ENCODE data around the gene SCN3A.

SCN3A gene

GRCh38 chr2:165113414-165113813 lies 90.4 kb downstream of the SCN3A start:
- no peak for DNase-seq (ENCODE audit: low read depth in 2 of 3, low spot score in 1 of 3)

GRCh38 chr2:165112789-165113188 lies 91.1 kb downstream of the SCN3A start:
- DNase-seq (ENCODE audit: low read depth in 2 of 3, low spot score in 1 of 3): no peak

GRCh38 chr2:165112133-165112573 lies 91.7 kb downstream of the SCN3A start:
- no peak for DNase-seq (ENCODE audit: low read depth in 2 of 3, low spot score in 1 of 3)

- DNase-seq (ENCODE audit: low read depth in 2 of 3, low spot score in 1 of 3): no peak
Measured at GRCh38 chr2:165110394-165110793, 93.5 kb downstream of the SCN3A start.

- no peak for DNase-seq (ENCODE audit: low read depth in 2 of 3, low spot score in 1 of 3)
Measured at GRCh38 chr2:165109915-165110314, 93.9 kb downstream of the SCN3A start.

GRCh38 chr2:165105926-165106325 lies 97.9 kb downstream of the SCN3A start:
- DNase-seq (ENCODE audit: low read depth in 2 of 3, low spot score in 1 of 3): no peak

GRCh38 chr2:165087933-165088901 lies 115.6 kb downstream of the SCN3A start:
- no peak for DNase-seq (ENCODE audit: low read depth in 2 of 3, low spot score in 1 of 3)

- DNase-seq (ENCODE audit: low read depth in 2 of 3, low spot score in 1 of 3): no peak
Measured at GRCh38 chr2:165086337-165086736, 117.5 kb downstream of the SCN3A start.

GRCh38 chr2:165083326-165083725 lies 120.5 kb downstream of the SCN3A start:
- DNase-seq (ENCODE audit: low read depth in 2 of 3, low spot score in 1 of 3): no peak

GRCh38 chr2:165082479-165082878 lies 121.4 kb downstream of the SCN3A start:
- no peak for DNase-seq (ENCODE audit: low read depth in 2 of 3, low spot score in 1 of 3)

- DNase-seq (ENCODE audit: low read depth in 2 of 3, low spot score in 1 of 3): no peak
Measured at GRCh38 chr2:165081276-165081675, 122.6 kb downstream of the SCN3A start.

- DNase-seq (ENCODE audit: low read depth in 2 of 3, low spot score in 1 of 3): no peak
Measured at GRCh38 chr2:165079432-165079831, 124.4 kb downstream of the SCN3A start.

GRCh38 chr2:165078913-165079312 lies 124.9 kb downstream of the SCN3A start:
- no peak for DNase-seq (ENCODE audit: low read depth in 2 of 3, low spot score in 1 of 3)

GRCh38 chr2:165074884-165075283 lies 129.0 kb downstream of the SCN3A start:
- no peak for DNase-seq (ENCODE audit: low read depth in 2 of 3, low spot score in 1 of 3)

GRCh38 chr2:165074323-165074722 lies 129.5 kb downstream of the SCN3A start:
- DNase-seq (ENCODE audit: low read depth in 2 of 3, low spot score in 1 of 3): no peak

- no peak for DNase-seq (ENCODE audit: low read depth in 2 of 3, low spot score in 1 of 3)
Measured at GRCh38 chr2:165070076-165070475, 133.8 kb downstream of the SCN3A start.

- DNase-seq (ENCODE audit: low read depth in 2 of 3, low spot score in 1 of 3): no peak
Measured at GRCh38 chr2:165069151-165069550, 134.7 kb downstream of the SCN3A start.

GRCh38 chr2:165068487-165068757 lies 135.4 kb downstream of the SCN3A start:
- no peak for DNase-seq (ENCODE audit: low read depth in 2 of 3, low spot score in 1 of 3)

- no peak for DNase-seq (ENCODE audit: low read depth in 2 of 3, low spot score in 1 of 3)
Measured at GRCh38 chr2:165067643-165068486, 136.0 kb downstream of the SCN3A start.

GRCh38 chr2:165064743-165065142 lies 139.1 kb downstream of the SCN3A start:
- DNase-seq (ENCODE audit: low read depth in 2 of 3, low spot score in 1 of 3): no peak

GRCh38 chr2:165060411-165060810 lies 143.4 kb downstream of the SCN3A start:
- DNase-seq (ENCODE audit: low read depth in 2 of 3, low spot score in 1 of 3): no peak
